ENCODE results near the gene SLC35F5. TPM values are rescaled to one million over a fixed set of nuclear protein-coding genes. Genes with fewer than 3 reads are reported as not detected.
A peak's percentile ranks its signal among the peaks of the same experiment; 100 is the strongest.
"Not testable (repeated sequence)": the region's sequence is repeated elsewhere in the genome, so short reads cannot be mapped to it uniquely, and the experiment has no call there.

The SLC35F5 gene
- total RNA-seq, 1 experiment from 2014 or later, result 88.7 TPM

DNA sequence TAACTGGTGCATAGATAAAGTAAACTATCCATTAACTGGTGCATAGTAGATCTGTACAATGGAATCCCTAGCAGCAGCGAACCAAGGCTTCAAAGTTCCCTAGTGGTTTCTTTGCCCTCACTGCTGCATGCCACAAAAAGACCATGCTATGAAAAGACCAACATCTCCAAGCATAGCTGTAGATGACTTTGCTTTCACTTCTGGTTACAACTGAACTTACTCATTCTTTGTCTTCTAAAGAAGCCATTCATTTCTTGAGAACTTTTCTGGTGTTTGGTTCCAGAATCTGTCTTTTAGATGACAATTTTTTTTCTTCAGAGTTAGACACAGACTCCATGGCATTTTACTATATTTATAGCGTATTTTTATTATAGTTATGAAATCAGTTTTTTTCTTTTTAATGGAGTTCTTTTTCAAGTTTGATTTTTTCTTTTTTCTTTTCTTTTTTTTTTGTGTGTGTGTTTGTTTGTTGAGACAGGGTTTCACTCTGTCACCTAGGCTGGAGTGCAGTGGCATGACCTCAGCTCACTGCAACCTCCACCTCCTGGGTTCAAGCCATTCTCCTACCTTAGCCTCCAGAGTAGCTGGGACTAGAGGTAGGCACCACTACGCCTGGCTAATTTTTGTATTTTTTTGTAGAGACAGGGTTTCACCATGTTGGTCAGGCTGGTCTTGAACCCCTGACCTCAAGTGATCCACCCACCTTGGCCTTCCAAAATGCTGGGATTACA, 63.6 kb downstream of the SLC35F5 start:
- no peak for DNase-seq
- H3K4me1 ChIP-seq, result no peaks in the 10 kb centered on the region
- H3K36me3 ChIP-seq, result no peaks in the 10 kb centered on the region
- peaks cover 3% of the 10 kb centered on the region; the same call in 1 of the 2 replicates for H3K27me3 ChIP-seq
- no peak overlapping the region for H3K4me3 ChIP-seq
- no peaks in the 10 kb centered on the region for H3K9me3 ChIP-seq (replicated peaks)
- H3K27ac ChIP-seq, result no peak overlapping the region

DNA sequence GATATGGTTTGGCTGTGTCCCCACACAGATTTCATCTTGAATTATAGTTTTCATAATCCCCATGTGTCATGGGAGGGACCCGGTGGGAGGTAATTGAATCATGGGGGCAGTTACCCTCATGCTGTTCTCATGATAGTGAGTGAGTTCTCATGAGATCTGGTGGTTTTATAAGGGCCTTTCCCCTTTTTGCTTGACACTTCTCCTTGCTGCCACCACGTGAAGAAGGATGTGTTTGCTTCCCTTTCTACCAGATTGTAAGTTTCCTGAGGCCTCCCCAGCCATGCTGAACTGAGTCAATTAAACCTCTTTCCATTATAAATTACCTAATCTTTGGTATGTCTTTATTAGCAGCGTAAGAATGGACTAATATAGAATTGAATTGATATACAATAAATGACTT, 65.6 kb downstream of the SLC35F5 start:
- DNase-seq; H3K36me3 ChIP-seq; H3K27ac ChIP-seq; H3K4me3 ChIP-seq; H3K27me3 ChIP-seq; H3K4me1 ChIP-seq; H3K9me3 ChIP-seq (replicated peaks): not testable (repeated sequence)

DNA sequence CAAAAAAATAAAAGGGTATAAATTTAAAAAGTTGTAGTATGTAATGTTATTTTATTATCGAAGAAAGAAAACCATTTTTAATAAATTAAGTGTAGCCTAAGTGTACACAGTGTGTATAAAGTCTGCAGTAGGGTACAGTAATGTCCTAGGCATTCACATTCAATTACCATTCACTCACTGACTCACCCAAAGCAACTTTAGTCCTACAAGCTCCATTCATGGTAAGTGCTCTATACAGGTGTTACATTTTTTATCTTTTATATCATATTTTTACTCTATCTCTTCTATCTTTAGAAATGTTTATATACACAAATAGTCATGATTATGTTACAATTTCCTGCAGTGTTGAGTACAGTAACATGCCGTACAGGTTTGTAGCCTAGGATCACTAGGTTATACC, 69.9 kb downstream of the SLC35F5 start:
- no peak overlapping the region for H3K4me3 ChIP-seq
- H3K27me3 ChIP-seq, result peaks cover 3% of the 10 kb centered on the region; the same call in 1 of the 2 replicates
- no peak for DNase-seq
- no peaks in the 10 kb centered on the region for H3K9me3 ChIP-seq (replicated peaks)
- H3K36me3 ChIP-seq, result no peaks in the 10 kb centered on the region
- H3K4me1 ChIP-seq, result no peaks in the 10 kb centered on the region
- no peak overlapping the region for H3K27ac ChIP-seq

DNA sequence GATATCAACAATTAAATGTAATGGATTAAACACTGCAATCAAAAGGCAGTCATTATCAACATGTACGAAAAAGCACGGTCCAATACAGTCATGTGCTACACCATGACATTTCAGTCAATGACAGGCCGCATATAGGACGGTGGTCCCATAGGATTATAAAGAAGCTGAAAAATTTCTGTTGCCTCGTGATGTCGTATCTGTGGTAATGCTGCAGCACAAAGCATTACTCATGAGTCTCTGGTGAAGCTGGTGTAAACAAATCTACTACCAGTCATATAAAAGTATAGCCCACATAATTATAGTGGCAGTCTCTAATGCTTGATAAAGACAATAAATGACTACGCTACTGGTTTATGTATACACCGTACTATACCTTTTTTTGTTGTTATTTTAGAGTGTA, 71.0 kb downstream of the SLC35F5 start:
- no peaks in the 10 kb centered on the region for H3K4me1 ChIP-seq
- H3K9me3 ChIP-seq (replicated peaks), result no peaks in the 10 kb centered on the region
- H3K4me3 ChIP-seq, result no peak overlapping the region
- H3K36me3 ChIP-seq, result no peaks in the 10 kb centered on the region
- H3K27ac ChIP-seq, result no peak overlapping the region
- DNase-seq, result no peak
- H3K27me3 ChIP-seq, result peaks cover 3% of the 10 kb centered on the region; the same call in 1 of the 2 replicates

DNA sequence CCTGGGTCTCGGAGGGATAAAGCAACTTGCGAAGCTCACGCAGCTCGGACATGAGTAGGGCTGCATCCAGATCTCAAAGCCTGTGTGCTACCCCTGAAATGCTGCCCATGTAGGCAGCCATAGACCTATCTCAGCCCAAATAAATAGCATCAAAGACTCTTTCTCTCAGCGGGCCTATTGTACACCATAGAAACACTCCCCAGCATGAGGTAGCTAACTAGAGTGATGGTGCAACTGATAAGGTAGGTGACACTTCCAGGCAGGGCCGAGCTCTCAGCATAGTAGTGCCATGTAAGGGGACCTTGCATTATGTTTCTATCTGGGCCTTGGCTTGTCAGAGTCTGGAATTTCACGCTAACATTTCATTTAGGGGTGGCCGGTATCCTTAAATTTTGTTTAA, 77.0 kb downstream of the SLC35F5 start:
- H3K27ac ChIP-seq, result no peak overlapping the region
- DNase-seq, result no peak
- H3K27me3 ChIP-seq, result no peaks in the 10 kb centered on the region
- no peaks in the 10 kb centered on the region for H3K9me3 ChIP-seq (replicated peaks)
- no peaks in the 10 kb centered on the region for H3K36me3 ChIP-seq
- no peak overlapping the region for H3K4me3 ChIP-seq
- H3K4me1 ChIP-seq, result no peaks in the 10 kb centered on the region

DNA sequence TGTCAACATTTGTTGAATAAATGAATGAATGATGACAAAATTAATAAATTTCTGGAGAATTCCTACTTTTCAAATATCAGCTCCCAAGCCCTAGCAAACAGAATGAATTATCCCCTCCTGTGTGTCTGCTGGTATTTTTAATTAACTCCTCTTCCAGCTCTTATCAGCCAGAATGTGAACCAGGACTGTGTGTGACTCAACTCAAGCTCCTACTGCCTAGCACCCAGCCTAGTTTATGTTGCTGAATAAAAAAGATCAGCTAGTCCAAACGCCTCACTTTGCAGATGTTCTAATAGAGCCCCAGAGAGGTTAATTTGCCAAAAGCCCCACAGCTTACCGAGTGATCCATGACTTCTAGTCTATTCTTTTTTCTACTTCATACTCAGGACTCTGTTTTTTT, 79.1 kb downstream of the SLC35F5 start:
- H3K27me3 ChIP-seq, result no peaks in the 10 kb centered on the region
- H3K4me3 ChIP-seq, result no peak overlapping the region
- H3K4me1 ChIP-seq, result no peaks in the 10 kb centered on the region
- no peak overlapping the region for H3K27ac ChIP-seq
- no peak for DNase-seq
- no peaks in the 10 kb centered on the region for H3K9me3 ChIP-seq (replicated peaks)
- H3K36me3 ChIP-seq, result no peaks in the 10 kb centered on the region

DNA sequence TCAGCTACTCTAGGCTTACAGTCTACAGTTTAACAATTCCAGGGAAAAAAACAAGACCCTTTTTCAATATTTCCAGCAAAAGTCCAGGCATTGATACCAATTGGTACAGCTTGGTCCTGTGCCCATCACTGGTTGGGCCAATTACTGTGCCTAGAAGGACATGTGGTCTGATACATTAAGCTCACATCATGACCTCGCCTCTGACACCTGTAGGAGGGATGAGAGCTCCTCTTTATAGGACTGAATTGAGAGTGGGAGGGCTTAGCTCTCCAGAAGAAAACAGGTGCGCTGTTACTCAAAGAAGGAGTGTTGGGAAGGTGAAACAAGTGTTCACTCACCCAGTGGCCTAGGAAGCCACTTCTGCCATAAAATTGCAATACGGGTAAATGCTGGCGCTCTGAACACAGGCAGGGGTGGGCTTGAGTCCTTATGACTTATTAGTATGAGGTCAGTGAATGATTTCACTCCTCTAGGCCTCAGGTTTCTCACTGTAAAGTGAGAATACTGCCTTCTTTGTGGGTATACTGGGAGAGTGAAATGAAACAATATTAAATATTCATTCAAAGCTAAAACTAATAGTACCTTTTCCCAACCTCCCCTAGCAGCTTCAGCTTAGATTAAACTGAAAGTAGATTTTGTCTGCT, 79.7 kb downstream of the SLC35F5 start:
- no peak overlapping the region for H3K27ac ChIP-seq
- no peaks in the 10 kb centered on the region for H3K9me3 ChIP-seq (replicated peaks)
- H3K4me1 ChIP-seq, result no peaks in the 10 kb centered on the region
- no peaks in the 10 kb centered on the region for H3K27me3 ChIP-seq
- H3K4me3 ChIP-seq, result no peak overlapping the region
- no peaks in the 10 kb centered on the region for H3K36me3 ChIP-seq
- no peak for DNase-seq

DNA sequence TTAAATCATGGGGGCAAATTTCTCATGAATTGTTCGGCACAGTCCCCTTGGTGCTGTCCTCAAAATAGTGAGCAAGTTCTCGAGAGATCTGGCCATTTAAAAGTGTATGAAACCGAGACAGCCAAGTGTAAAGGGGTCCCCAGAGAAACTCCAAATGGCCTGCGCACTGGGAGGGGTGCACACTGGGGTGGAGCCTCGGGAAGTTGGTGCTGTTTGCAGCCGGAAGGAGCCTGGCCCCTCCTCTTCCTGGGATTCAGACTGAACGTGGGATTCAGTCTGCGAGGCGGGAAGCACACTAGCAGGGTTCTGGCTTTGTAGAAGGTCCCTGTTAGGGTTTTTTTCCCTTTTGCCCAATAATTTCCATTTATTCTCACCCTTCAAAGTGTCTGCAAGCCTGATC, 80.6 kb downstream of the SLC35F5 start:
- H3K27ac ChIP-seq, result no peak overlapping the region
- H3K4me1 ChIP-seq, result no peaks in the 10 kb centered on the region
- peak overlapping the region; percentile 23; the same call in 1 of the 2 replicates for H3K4me3 ChIP-seq
- no peaks in the 10 kb centered on the region for H3K36me3 ChIP-seq
- no peaks in the 10 kb centered on the region for H3K27me3 ChIP-seq
- DNase-seq, result peak; percentile 59 to 62
- no peaks in the 10 kb centered on the region for H3K9me3 ChIP-seq (replicated peaks)

DNA sequence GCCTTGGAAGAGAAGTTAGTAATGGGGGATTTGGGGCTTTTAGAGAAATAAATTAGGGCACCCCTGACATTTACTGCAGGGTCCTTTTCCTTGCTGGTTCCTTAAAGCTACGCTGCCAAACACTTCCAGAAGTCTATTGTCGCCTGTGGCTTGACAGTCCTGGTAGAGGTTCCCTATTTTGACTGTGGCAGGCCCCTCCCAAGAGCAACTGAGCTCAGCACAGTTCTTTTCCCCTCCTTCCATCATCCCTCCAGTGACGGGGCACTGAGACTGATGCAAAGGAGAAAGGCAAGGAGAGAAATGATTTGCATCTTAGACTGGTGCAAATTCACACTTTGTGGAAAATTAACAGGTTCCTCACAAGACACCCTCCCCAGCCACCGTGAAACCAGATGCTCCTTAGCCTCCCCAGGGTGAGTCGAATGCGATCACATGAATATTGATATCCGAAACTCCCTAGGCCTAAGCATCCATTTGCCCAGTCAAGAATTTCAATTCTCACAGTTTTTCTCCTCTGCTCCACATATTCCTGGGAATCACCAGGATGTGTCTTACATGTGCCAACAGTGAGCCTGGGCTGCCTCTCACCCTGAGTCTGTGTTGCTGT, 84.0 kb downstream of the SLC35F5 start:
- no peak for DNase-seq
- H3K27me3 ChIP-seq, result no peaks in the 10 kb centered on the region
- no peaks in the 10 kb centered on the region for H3K9me3 ChIP-seq (replicated peaks)
- H3K4me3 ChIP-seq, result no peak overlapping the region
- H3K36me3 ChIP-seq, result no peaks in the 10 kb centered on the region
- H3K4me1 ChIP-seq, result no peaks in the 10 kb centered on the region
- H3K27ac ChIP-seq, result no peak overlapping the region

DNA sequence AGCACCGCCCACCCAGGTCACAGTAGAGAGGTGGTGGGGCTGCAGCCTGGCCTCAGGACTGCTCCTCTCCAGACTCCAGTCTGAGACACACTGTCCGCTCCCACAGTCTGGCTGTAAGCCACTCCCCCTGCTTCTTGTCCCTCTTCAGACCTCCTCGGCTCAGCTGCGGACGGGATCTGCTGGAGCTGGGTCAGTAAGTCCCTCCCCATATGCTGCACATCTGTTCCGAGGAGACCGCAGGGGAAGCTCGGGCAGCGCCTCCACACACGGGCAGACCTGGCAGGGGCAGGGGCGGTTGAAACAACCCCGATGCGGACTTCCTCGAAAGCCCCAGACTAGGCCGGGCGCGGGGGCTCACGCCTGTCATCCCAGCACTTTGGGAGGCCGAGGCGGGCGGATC, 87.4 kb downstream of the SLC35F5 start:
- not testable (repeated sequence) for H3K9me3 ChIP-seq (replicated peaks); H3K27me3 ChIP-seq; H3K36me3 ChIP-seq; H3K4me3 ChIP-seq; H3K27ac ChIP-seq; H3K4me1 ChIP-seq
- peak in 1 of 2 experiments; percentile 18 for DNase-seq

DNA sequence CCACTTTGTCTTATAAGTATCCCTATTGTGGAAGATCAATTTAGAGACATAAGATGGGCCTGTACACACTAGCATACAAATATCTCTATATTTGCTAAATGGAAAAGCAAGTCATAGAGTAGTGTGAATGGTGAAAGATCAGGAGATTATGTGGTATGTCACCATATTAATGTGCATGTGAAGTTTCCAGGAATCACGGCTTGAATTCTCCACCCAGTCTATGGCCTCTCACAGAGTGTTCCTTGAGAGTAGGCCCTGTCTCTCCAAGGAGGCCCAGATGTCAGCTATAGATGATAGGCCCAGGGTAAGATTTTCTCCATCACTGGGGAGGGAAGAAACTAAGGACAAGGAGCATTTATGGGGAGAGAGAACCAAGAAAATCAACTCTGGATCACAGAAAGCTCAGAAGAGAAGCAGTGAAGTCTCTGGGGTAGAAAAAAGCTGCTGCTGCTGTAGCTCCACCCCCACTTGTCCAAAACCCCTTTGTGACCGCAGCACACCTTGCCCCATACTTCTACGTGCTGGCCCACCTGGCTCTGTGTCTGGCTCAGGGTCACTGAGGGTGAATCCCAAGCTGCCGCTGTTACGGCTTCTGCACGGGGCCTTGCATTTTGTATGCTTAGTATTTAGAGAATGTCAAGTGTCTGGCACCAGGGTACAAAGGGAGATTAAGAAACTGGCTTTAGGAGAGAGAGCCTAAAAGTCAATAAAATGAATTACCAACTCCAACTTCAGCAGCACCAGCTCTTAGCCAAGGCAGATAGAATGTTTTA, 91.5 kb downstream of the SLC35F5 start:
- not testable (repeated sequence) for H3K4me1 ChIP-seq; H3K36me3 ChIP-seq; H3K27me3 ChIP-seq; H3K27ac ChIP-seq; H3K9me3 ChIP-seq (replicated peaks); DNase-seq; H3K4me3 ChIP-seq

DNA sequence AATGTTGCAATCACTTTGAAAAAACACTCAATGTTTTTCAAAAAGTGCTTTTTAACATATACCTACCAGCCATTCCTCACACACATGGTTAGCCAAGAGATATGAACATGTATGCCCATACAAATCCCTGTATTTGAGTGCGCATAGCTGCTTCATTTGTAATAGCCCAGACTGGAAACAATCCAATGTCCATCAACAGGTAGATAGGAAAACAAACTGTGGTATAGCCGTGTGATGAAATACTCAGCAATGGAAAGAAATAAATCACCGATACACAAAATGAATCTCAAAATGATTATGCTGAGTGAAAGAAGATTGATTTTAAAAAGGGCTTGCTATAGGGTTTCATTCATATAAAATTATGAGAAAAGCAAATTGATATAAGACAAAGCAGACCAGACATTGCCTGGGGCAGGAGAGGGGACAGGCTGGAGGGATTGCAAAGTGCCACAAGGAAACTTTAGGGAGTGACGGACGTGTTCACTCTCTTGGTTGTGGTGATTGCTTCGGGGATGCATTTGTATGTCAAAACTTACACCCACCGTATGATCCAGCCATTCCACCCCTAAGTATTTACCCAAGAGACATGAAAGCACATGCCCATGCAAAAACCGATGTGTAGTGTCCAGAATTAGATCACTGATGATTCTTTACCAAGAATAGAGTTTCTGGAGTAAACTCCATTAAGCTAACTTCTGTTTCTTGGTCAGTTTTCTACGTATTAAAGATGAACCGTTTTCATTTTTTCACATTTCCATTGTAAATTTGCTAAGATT, 93.0 kb downstream of the SLC35F5 start:
- H3K27me3 ChIP-seq, H3K27ac ChIP-seq: not testable (repeated sequence)

More for the DNA sequence above, 93.0 kb downstream of the SLC35F5 start:
- H3K9me3 ChIP-seq (replicated peaks); DNase-seq; H3K36me3 ChIP-seq; H3K4me1 ChIP-seq; H3K4me3 ChIP-seq: not testable (repeated sequence)
